ENCODE measurements around the gene BCAS3.

The BCAS3 gene

DNA sequence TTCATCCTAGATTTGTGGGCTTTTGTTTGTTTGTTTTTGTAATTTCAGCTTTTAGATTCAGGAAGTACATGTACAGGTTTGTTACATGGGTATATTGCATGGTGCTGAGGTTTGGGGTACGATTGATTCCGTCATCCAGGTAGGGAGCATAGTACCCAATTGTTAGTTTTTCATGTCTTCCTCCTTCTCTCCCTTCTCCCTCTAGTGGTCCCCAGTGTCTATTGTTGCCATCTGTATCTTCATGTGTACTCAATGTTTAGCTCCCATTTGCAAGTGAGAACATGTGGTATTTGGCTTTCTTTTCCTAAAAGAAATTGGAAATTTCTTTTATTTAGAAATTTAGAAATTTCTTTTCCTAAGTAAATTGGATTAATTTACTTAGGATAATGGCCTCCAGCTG, 37.1 kb upstream of the BCAS3 start:
- DNase-seq (ENCODE audit: low spot score) = no peak
- TF ChIP-seq, protein P1, sequence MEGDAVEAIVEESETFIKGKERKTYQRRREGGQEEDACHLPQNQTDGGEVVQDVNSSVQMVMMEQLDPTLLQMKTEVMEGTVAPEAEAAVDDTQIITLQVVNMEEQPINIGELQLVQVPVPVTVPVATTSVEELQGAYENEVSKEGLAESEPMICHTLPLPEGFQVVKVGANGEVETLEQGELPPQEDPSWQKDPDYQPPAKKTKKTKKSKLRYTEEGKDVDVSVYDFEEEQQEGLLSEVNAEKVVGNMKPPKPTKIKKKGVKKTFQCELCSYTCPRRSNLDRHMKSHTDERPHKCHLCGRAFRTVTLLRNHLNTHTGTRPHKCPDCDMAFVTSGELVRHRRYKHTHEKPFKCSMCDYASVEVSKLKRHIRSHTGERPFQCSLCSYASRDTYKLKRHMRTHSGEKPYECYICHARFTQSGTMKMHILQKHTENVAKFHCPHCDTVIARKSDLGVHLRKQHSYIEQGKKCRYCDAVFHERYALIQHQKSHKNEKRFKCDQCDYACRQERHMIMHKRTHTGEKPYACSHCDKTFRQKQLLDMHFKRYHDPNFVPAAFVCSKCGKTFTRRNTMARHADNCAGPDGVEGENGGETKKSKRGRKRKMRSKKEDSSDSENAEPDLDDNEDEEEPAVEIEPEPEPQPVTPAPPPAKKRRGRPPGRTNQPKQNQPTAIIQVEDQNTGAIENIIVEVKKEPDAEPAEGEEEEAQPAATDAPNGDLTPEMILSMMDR (IDR thresholded peaks at IDR 0.05; ENCODE audit: extremely low read depth, missing control alignments) = no peak

DNA sequence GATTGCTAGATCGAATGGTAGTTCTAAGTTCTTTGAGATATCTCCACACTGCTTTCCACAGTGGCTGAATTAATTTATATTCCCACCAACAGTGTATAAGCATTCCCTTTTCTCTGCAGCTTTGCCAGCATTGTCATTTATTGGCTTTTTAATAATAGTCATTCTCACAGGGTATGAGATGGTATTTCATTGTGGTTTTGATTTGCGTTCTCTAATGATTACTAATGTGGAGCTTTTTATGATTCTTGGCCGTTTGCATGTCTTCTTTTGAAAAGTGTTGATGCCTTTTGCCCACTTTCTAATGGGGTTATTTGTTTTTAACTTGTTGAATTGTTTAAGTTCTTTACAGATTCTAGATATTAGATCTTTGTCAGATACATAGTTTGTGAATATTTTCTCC, 36.5 kb upstream of the BCAS3 start:
- TF ChIP-seq, protein P1 (IDR thresholded peaks at IDR 0.05; ENCODE audit: extremely low read depth, missing control alignments) = no peak

GRCh38 chr17:60641810-60642220, 35.8 kb upstream of the BCAS3 start:
- TF ChIP-seq, protein P1 (IDR thresholded peaks at IDR 0.05; ENCODE audit: extremely low read depth, missing control alignments) = peak; percentile 29
- peak; percentile 38 for DNase-seq (ENCODE audit: low spot score)

More for the DNA sequence above, 36.5 kb upstream of the BCAS3 start:
- no peak for DNase-seq (ENCODE audit: low spot score)

DNA sequence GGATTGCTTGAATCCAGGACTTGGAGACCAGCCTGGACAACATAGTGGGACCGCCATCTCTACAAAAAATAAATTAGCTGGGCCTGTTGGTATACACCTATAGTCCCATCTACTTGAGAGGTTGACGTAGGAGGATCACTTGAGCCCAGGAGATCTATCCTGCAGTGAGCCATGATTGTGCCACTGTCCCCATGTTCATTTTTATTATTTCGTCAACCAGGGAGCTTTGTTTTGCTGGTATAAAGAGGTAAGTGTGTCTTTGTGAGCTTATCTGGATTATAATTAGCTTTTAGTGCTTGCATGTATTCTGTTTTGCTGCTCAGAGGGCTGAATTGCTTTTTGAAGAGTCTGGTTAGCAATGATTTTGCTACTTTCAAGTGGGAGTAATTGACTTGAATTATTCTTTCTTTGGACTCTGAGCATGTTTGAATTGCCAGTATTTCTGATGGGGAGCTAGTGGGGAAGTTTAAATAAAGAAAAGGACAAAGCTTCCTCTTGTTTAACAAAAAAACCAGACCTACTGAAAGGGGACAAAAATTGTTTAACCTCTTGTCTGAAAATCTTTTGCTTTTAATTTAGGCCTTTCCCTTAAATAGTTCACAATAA, 31.6 kb upstream of the BCAS3 start:
- DNase-seq (ENCODE audit: low spot score) = no peak
- TF ChIP-seq, protein P1 (IDR thresholded peaks at IDR 0.05; ENCODE audit: extremely low read depth, missing control alignments) = no peak

DNA sequence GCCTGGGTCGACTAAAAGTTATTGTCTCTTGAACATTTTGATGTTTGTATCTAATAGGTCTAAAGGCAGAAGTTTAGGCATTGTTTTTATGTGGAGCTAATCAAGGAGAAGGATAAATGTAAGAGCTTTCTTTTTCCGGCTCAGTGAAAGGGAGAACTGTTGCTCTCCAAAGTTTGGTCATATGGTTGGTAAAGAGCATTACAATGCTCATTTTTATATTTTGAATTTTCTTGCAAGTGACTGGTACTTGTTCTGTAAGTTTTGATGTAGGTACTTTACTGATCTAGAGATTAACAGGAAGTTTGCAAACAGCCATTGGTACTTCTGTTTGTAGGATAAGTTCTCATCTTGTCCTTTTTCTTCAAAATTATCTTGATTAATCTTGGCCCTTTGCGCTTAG, 30.9 kb upstream of the BCAS3 start:
- DNase-seq (ENCODE audit: low spot score) = no peak
- TF ChIP-seq, protein P1 (IDR thresholded peaks at IDR 0.05; ENCODE audit: extremely low read depth, missing control alignments) = no peak

- no peak for DNase-seq (ENCODE audit: low spot score)
- TF ChIP-seq, protein P1 (IDR thresholded peaks at IDR 0.05; ENCODE audit: extremely low read depth, missing control alignments) = no peak
Observed at GRCh38 chr17:60647705-60648104, 29.9 kb upstream of the BCAS3 start.

GRCh38 chr17:60652454-60653247, 25.0 kb upstream of the BCAS3 start:
- no peak for DNase-seq (ENCODE audit: low spot score)
- TF ChIP-seq, protein P1 (IDR thresholded peaks at IDR 0.05; ENCODE audit: extremely low read depth, missing control alignments) = no peak

Data from GM20000 (cell line).